ENCODE measurements around the gene C11orf42.

Gene C11orf42

GRCh38 chr11:6200975-6201374 is 4.4 kb upstream of the C11orf42 start:
- Histone ChIP-seq H3K9me3 (ENCODE audit: severe bottlenecking) (no peaks in the 10 kb centered on the region), H3K36me3 (ENCODE audit: low read depth) (0 out of 2 replicates have a peak, but pooled peaks cover 3% of the 10 kb centered on the region), H3K4me1 (ENCODE audit: insufficient read depth, poor library complexity, severe bottlenecking) (no peaks in the 10 kb centered on the region), H3K27ac (ENCODE audit: poor library complexity, severe bottlenecking) (no peak overlapping the region), H3K27me3 (ENCODE audit: insufficient read depth, poor library complexity, severe bottlenecking) (no peaks in the 10 kb centered on the region), H3K4me3 (ENCODE audit: severe bottlenecking) (no peak overlapping the region)
- DNase-seq (ENCODE audit: low spot score) = no peak
- TF ChIP-seq, protein P1, sequence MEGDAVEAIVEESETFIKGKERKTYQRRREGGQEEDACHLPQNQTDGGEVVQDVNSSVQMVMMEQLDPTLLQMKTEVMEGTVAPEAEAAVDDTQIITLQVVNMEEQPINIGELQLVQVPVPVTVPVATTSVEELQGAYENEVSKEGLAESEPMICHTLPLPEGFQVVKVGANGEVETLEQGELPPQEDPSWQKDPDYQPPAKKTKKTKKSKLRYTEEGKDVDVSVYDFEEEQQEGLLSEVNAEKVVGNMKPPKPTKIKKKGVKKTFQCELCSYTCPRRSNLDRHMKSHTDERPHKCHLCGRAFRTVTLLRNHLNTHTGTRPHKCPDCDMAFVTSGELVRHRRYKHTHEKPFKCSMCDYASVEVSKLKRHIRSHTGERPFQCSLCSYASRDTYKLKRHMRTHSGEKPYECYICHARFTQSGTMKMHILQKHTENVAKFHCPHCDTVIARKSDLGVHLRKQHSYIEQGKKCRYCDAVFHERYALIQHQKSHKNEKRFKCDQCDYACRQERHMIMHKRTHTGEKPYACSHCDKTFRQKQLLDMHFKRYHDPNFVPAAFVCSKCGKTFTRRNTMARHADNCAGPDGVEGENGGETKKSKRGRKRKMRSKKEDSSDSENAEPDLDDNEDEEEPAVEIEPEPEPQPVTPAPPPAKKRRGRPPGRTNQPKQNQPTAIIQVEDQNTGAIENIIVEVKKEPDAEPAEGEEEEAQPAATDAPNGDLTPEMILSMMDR (IDR thresholded peaks at IDR 0.05; ENCODE audit: poor library complexity, severe bottlenecking) = no peak
- ATAC-seq (ENCODE audit: low read depth) = no peak

DNA sequence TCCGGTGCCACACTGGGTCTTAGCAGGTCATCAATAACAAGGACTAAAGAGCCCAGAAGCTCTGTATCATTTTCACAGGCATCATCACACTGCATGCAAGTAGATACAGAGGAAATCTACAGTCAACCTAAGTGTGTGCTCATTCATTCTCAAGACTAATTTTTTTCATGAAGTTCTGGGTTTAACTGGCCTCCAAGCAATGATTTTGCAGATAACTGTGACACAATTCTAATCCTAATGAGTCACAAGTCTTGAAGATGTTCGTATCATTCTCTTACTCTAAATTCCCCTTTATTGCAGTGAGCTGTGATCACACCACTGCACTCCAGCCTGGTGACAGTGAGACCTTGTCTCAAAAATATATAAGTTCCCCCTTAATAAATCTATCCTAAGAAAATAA is 3.9 kb upstream of the C11orf42 start:
- TF ChIP-seq, protein P1 (IDR thresholded peaks at IDR 0.05; ENCODE audit: poor library complexity, severe bottlenecking) = no peak
- DNase-seq (ENCODE audit: low spot score) = no peak
- no peaks in the 10 kb centered on the region for H3K9me3 ChIP-seq (ENCODE audit: severe bottlenecking)
- H3K4me3 ChIP-seq (ENCODE audit: severe bottlenecking) = no peak overlapping the region
- no peaks in the 10 kb centered on the region for H3K27me3 ChIP-seq (ENCODE audit: insufficient read depth, poor library complexity, severe bottlenecking)
- H3K4me1 ChIP-seq (ENCODE audit: insufficient read depth, poor library complexity, severe bottlenecking) = no peaks in the 10 kb centered on the region
- ATAC-seq (ENCODE audit: low read depth) = no peak
- H3K27ac ChIP-seq (ENCODE audit: poor library complexity, severe bottlenecking) = no peak overlapping the region
- 0 out of 2 replicates have a peak, but pooled peaks cover 3% of the 10 kb centered on the region for H3K36me3 ChIP-seq (ENCODE audit: low read depth)

- no peaks in the 10 kb centered on the region for H3K9me3 ChIP-seq (ENCODE audit: severe bottlenecking)
- no peak for DNase-seq (ENCODE audit: low spot score)
- no peaks in the 10 kb centered on the region for H3K4me1 ChIP-seq (ENCODE audit: insufficient read depth, poor library complexity, severe bottlenecking)
- TF ChIP-seq, protein P1 (IDR thresholded peaks at IDR 0.05; ENCODE audit: poor library complexity, severe bottlenecking) = no peak
- no peak overlapping the region for H3K27ac ChIP-seq (ENCODE audit: poor library complexity, severe bottlenecking)
- no peaks in the 10 kb centered on the region for H3K27me3 ChIP-seq (ENCODE audit: insufficient read depth, poor library complexity, severe bottlenecking)
- H3K4me3 ChIP-seq (ENCODE audit: severe bottlenecking) = no peak overlapping the region
- H3K36me3 ChIP-seq (ENCODE audit: low read depth) = 0 out of 2 replicates have a peak, but pooled peaks cover 3% of the 10 kb centered on the region
- ATAC-seq (ENCODE audit: low read depth) = no peak
These were observed 3.3 kb upstream of the C11orf42 start for GRCh38 chr11:6202041-6202440.

DNA sequence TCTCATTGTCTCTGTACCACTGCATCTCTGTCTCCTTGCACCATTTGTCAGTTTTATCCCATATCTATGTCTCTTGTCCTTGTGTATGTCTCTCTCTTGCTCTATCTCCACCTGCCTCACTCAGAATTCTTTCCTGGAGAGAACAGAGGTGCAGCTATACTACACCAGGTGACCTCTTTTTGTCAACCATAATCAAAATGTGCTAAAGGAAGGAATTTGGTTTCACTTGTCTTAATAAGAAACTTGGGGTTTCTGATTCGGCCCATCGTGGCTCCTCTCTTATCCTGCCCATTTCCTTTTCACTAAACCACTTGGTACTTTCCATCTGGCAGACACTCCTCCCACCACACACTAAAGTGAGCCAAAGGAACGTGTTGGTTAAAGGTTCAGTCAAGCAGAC is 2.0 kb upstream of the C11orf42 start:
- no peaks in the 10 kb centered on the region for H3K27me3 ChIP-seq (ENCODE audit: insufficient read depth, poor library complexity, severe bottlenecking)
- 0 out of 2 replicates have a peak, but pooled peaks cover 3% of the 10 kb centered on the region for H3K36me3 ChIP-seq (ENCODE audit: low read depth)
- H3K9me3 ChIP-seq (ENCODE audit: severe bottlenecking) = no peaks in the 10 kb centered on the region
- no peaks in the 10 kb centered on the region for H3K4me1 ChIP-seq (ENCODE audit: insufficient read depth, poor library complexity, severe bottlenecking)
- TF ChIP-seq, protein P1 (IDR thresholded peaks at IDR 0.05; ENCODE audit: poor library complexity, severe bottlenecking) = no peak
- ATAC-seq (ENCODE audit: low read depth) (no peak), DNase-seq (ENCODE audit: low spot score) (no peak)
- H3K27ac ChIP-seq (ENCODE audit: poor library complexity, severe bottlenecking) = no peak overlapping the region
- no peak overlapping the region for H3K4me3 ChIP-seq (ENCODE audit: severe bottlenecking)

DNA sequence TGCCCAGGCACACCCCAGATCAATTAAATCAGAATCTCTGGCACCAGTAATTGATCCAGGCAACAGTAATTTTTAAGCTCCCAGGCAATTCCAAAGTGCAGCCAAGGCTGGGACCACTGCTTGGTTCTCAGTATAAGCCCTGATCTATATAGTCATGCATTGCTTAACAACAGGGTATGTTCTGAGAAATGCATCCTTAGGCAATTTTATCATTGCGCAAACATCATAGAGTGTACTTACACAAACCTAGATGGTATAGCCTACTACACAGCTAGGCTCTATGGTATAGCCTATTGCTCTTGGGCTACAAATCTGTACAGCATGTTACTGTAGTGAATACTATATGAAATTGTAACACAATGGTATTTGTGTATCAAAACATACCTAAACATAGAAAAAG is 651 bp upstream of the C11orf42 start:
- peak; percentile 29; the same call in 1 of the 3 replicates for ATAC-seq (ENCODE audit: low read depth)
- H3K9me3 ChIP-seq (ENCODE audit: severe bottlenecking) = no peaks in the 10 kb centered on the region
- peaks cover 6% of the 10 kb centered on the region; the same call in 1 of the 2 replicates for H3K36me3 ChIP-seq (ENCODE audit: low read depth)
- TF ChIP-seq, protein P1 (IDR thresholded peaks at IDR 0.05; ENCODE audit: poor library complexity, severe bottlenecking) = no peak
- DNase-seq (ENCODE audit: low spot score) = no peak
- no peak overlapping the region for H3K4me3 ChIP-seq (ENCODE audit: severe bottlenecking)
- no peak overlapping the region for H3K27ac ChIP-seq (ENCODE audit: poor library complexity, severe bottlenecking)
- H3K27me3 ChIP-seq (ENCODE audit: insufficient read depth, poor library complexity, severe bottlenecking) = no peaks in the 10 kb centered on the region
- no peaks in the 10 kb centered on the region for H3K4me1 ChIP-seq (ENCODE audit: insufficient read depth, poor library complexity, severe bottlenecking)
